GM23248 (cell line): ENCODE results near the gene ZBTB7C. TPM values are rescaled to one million over a fixed set of nuclear protein-coding genes. Genes with fewer than 3 reads are reported as not detected.

ENCODE experiments used
- DNase-seq: peaks from one replicate; pipeline ENCODE4 v3.0.0-alpha.2; 2015
- H2AFZ ChIP-seq: fragments of 200-600 bp; sonication (generic); 2 replicates; pipeline ENCODE4 v1.6.1; 2016; ENCODE audit warnings: antibody characterized with exemption
- H3F3A ChIP-seq: fragments of 200-600 bp; sonication (generic); 2 replicates; pipeline ENCODE4 v1.6.1; 2016; ENCODE audit warnings: mild to moderate bottlenecking, antibody characterized with exemption, mixed run types; ENCODE audit not compliant: insufficient read depth
- H3K27ac ChIP-seq: fragments of 200-600 bp; sonication (generic); 2 replicates; pipeline ENCODE4 v1.5.1; 2016; ENCODE audit warnings: mild to moderate bottlenecking
- H3K27me3 ChIP-seq: fragments of 200-600 bp; sonication (generic); replicated peaks from 2 replicates; pipeline ENCODE4 v1.6.1; 2016; ENCODE audit warnings: mild to moderate bottlenecking; ENCODE audit not compliant: insufficient read depth
- H3K36me3 ChIP-seq: fragments of 200-600 bp; sonication (generic); 2 replicates; pipeline ENCODE4 v1.6.1; 2016; ENCODE audit warnings: low read depth, mild to moderate bottlenecking
- H3K4me1 ChIP-seq: fragments of 200-600 bp; sonication (generic); 2 replicates; pipeline ENCODE4 v1.6.1; 2016; ENCODE audit warnings: mild to moderate bottlenecking; ENCODE audit not compliant: insufficient read depth
- H3K4me2 ChIP-seq: fragments of 200-600 bp; sonication (generic); one replicate; pipeline ENCODE4 v1.6.1; 2016; ENCODE audit warnings: mild to moderate bottlenecking; ENCODE audit not compliant: unreplicated experiment
- H3K4me3 ChIP-seq: fragments of 200-600 bp; sonication (generic); 2 replicates; pipeline ENCODE4 v1.5.1; 2016; ENCODE audit warnings: mild to moderate bottlenecking
- H3K79me2 ChIP-seq: fragments of 200-600 bp; sonication (generic); 2 replicates; pipeline ENCODE4 v1.6.1; 2016; ENCODE audit warnings: mild to moderate bottlenecking; ENCODE audit not compliant: insufficient read depth
- H3K9ac ChIP-seq: fragments of 200-600 bp; sonication (generic); 2 replicates; pipeline ENCODE4 v1.6.1; 2016; ENCODE audit warnings: mild to moderate bottlenecking
- H3K9me2 ChIP-seq: fragments of 200-600 bp; sonication (generic); 2 replicates; pipeline ENCODE4 v1.6.1; 2016; ENCODE audit warnings: mixed run types, mild to moderate bottlenecking, moderate library complexity; ENCODE audit not compliant: insufficient read depth
- H3K9me3 ChIP-seq: fragments of 200-600 bp; sonication (generic); one replicate; pipeline ENCODE4 v1.6.1; 2017; ENCODE audit warnings: low read depth
- H4K20me1 ChIP-seq: fragments of 200-600 bp; sonication (generic); 2 replicates; pipeline ENCODE4 v1.6.0; 2016; ENCODE audit not compliant: insufficient read depth
- EZH2 ChIP-seq: fragments of 200-600 bp; sonication (generic); IDR thresholded peaks from 2 replicates; pipeline ENCODE4 v1.6.1; 2018; ENCODE audit warnings: antibody characterized with exemption, mild to moderate bottlenecking; ENCODE audit not compliant: insufficient read depth, poor library complexity, severe bottlenecking
- EZH2phosphoT487 ChIP-seq: fragments of 200-600 bp; sonication (generic); IDR thresholded peaks from 2 replicates; pipeline ENCODE4 v1.6.1; 2018; ENCODE audit warnings: antibody characterized with exemption, moderate library complexity, mild to moderate bottlenecking, low read depth; ENCODE audit not compliant: insufficient read depth
- WGBS, 2 experiments: methylation state at CpG; one replicate each; pipeline ENCODE4 v1.1.6; 2015 to 2017; ENCODE audit warnings: low lambda C conversion rate in 2 of 2, low coverage in 1 of 2; ENCODE audit errors: missing lambda C conversion rate in 2 of 2; 5-methylcytosine and 5-hydroxymethylcytosine counted together
- in situ Hi-C: fragments of 300-500 bp; cut with MboI; formaldehyde crosslinking; loops from 2 replicates; pipeline ENCODE4 v1.15.0; 2020
- polyA plus RNA-seq: library from polyadenylated mRNA; unstranded; fragments of >200 nt; fragmentation: Nextera tagmentation; extraction: Ambion mirVana; gene quantifications from 2 replicates; pipeline ENCODE4 v1.2.1, GENCODE V29; 2016
- total RNA-seq: library from RNA; depleted of rRNA; stranded (reverse); fragments of >200 nt; shearing (Covaris generic); gene quantifications from 2 replicates; pipeline ENCODE4 v1.2.3, GENCODE V29; 2014

Gene ZBTB7C
- total and polyA plus RNA-seq, 2 experiments from 2014 or later = not detected

GRCh38 chr18:48123324-48123723, 285.9 kb downstream of the ZBTB7C start:
- H3K9me3 ChIP-seq = no peaks in the 10 kb centered on the region
- no peak for DNase-seq
- H3K4me1 ChIP-seq = no peaks in the 10 kb centered on the region
- no peaks in the 10 kb centered on the region for H3K79me2 ChIP-seq
- H4K20me1 ChIP-seq = no peaks in the 10 kb centered on the region
- no peak overlapping the region for H3K4me3 ChIP-seq
- no peak overlapping the region for H2AFZ ChIP-seq
- H3K9me2 ChIP-seq = no peaks in the 10 kb centered on the region
- no peaks in the 10 kb centered on the region for H3K36me3 ChIP-seq
- 76 to 82% methylated on average over 6 of the region's 6 CpGs for WGBS, 2 experiments
- no peak overlapping the region for H3K4me2 ChIP-seq
- in situ Hi-C loops = no loop called here
- H3K27me3 ChIP-seq = peaks cover 9% of the 10 kb centered on the region
- no peak overlapping the region for H3K27ac ChIP-seq
- no peak for TF ChIP-seq EZH2phosphoT487
- H3F3A ChIP-seq = no peaks in the 10 kb centered on the region
- H3K9ac ChIP-seq = no peak overlapping the region

- Histone ChIP-seq H3K4me3 (no peak overlapping the region), H3K9me2 (no peaks in the 10 kb centered on the region), H3K9me3 (no peaks in the 10 kb centered on the region), H4K20me1 (no peaks in the 10 kb centered on the region), H3K27me3 (peaks cover 6% of the 10 kb centered on the region), H3K27ac (no peak overlapping the region), H3F3A (no peaks in the 10 kb centered on the region), H3K79me2 (no peaks in the 10 kb centered on the region), H2AFZ (no peak overlapping the region), H3K36me3 (no peaks in the 10 kb centered on the region), H3K4me1 (no peaks in the 10 kb centered on the region), H3K4me2 (no peak overlapping the region), H3K9ac (no peak overlapping the region)
- 75 to 83% methylated on average over 4 of the region's 4 CpGs for WGBS, 2 experiments
- TF ChIP-seq EZH2phosphoT487 (no peak), EZH2 (no peak)
- DNase-seq = no peak
- in situ Hi-C loops = no loop called here
Measured at GRCh38 chr18:48122816-48123215, 286.4 kb downstream of the ZBTB7C start.

GRCh38 chr18:48122376-48122775, 286.8 kb downstream of the ZBTB7C start:
- Histone ChIP-seq H2AFZ (no peak overlapping the region), H3K4me2 (no peak overlapping the region), H4K20me1 (no peaks in the 10 kb centered on the region), H3K4me1 (no peaks in the 10 kb centered on the region), H3K9me2 (no peaks in the 10 kb centered on the region), H3K27ac (no peak overlapping the region), H3K36me3 (no peaks in the 10 kb centered on the region), H3F3A (no peaks in the 10 kb centered on the region), H3K9me3 (no peaks in the 10 kb centered on the region), H3K79me2 (no peaks in the 10 kb centered on the region), H3K9ac (no peak overlapping the region), H3K27me3 (peaks cover 6% of the 10 kb centered on the region), H3K4me3 (no peak overlapping the region)
- TF ChIP-seq EZH2phosphoT487 = no peak
- TF ChIP-seq EZH2 = no peak
- DNase-seq = no peak
- 60 to 65% methylated on average over 3 of the region's 3 CpGs for WGBS, 2 experiments
- in situ Hi-C loops = no loop called here

GRCh38 chr18:48121752-48122151, 287.4 kb downstream of the ZBTB7C start:
- H3K4me2 ChIP-seq = no peak overlapping the region
- peaks cover 6% of the 10 kb centered on the region; the same call in 1 of the 2 replicates for H3K27me3 ChIP-seq
- H3K79me2 ChIP-seq = no peaks in the 10 kb centered on the region
- H3K9me3 ChIP-seq = no peaks in the 10 kb centered on the region
- no peaks in the 10 kb centered on the region for H4K20me1 ChIP-seq
- 46 to 52% methylated on average over 3 of the region's 3 CpGs for WGBS, 2 experiments
- no peaks in the 10 kb centered on the region for H3K36me3 ChIP-seq
- TF ChIP-seq EZH2phosphoT487 (no peak), EZH2 (no peak)
- no peak overlapping the region for H2AFZ ChIP-seq
- no peaks in the 10 kb centered on the region for H3F3A ChIP-seq
- H3K9me2 ChIP-seq = no peaks in the 10 kb centered on the region
- no peak overlapping the region for H3K9ac ChIP-seq
- H3K27ac ChIP-seq = no peak overlapping the region
- no peaks in the 10 kb centered on the region for H3K4me1 ChIP-seq
- no peak overlapping the region for H3K4me3 ChIP-seq
- in situ Hi-C loops = no loop called here
- no peak for DNase-seq

- Histone ChIP-seq H3F3A (no peaks in the 10 kb centered on the region), H3K27ac (no peak overlapping the region), H3K27me3 (no peaks in the 10 kb centered on the region), H3K9me2 (no peaks in the 10 kb centered on the region), H3K9ac (no peak overlapping the region), H3K36me3 (no peaks in the 10 kb centered on the region), H3K9me3 (no peaks in the 10 kb centered on the region), H2AFZ (no peak overlapping the region), H3K79me2 (no peaks in the 10 kb centered on the region), H4K20me1 (no peaks in the 10 kb centered on the region), H3K4me2 (no peak overlapping the region), H3K4me1 (no peaks in the 10 kb centered on the region), H3K4me3 (no peak overlapping the region)
- no peak for TF ChIP-seq EZH2phosphoT487
- TF ChIP-seq EZH2 = no peak
- DNase-seq = no peak
- in situ Hi-C loops = no loop called here
- 75 to 76% methylated on average over 5 of the region's 5 CpGs for WGBS, 2 experiments
Measured at GRCh38 chr18:48119204-48119603, 290.0 kb downstream of the ZBTB7C start.
